ENCODE data around the gene ADARB2. TPM values are rescaled to one million over a fixed set of nuclear protein-coding genes. Genes with fewer than 3 reads are reported as not detected.

Gene ADARB2
- total RNA-seq, 1 donor from 2014 or later = 0.05 TPM

GRCh38 chr10:1413256-1413655 lies 324.1 kb downstream of the ADARB2 start:
- DNase-seq (ENCODE audit: low spot score) = no peak
- H3K27ac Mint-ChIP-seq = no peak overlapping the region
- H3K36me3 Mint-ChIP-seq (ENCODE audit: low read depth) = no peaks in the 10 kb centered on the region
- H3K4me3 Mint-ChIP-seq (ENCODE audit: low read depth) = no peak overlapping the region
- no peaks in the 10 kb centered on the region for H3K4me1 Mint-ChIP-seq (ENCODE audit: low read depth)
- intact Hi-C loops (cut with micrococcal nuclease) = no loop called here
- no peaks in the 10 kb centered on the region for H3K9me3 Mint-ChIP-seq
- H3K27me3 Mint-ChIP-seq (ENCODE audit: low read depth) = peaks cover 6% of the 10 kb centered on the region

- H3K9me3 Mint-ChIP-seq = no peaks in the 10 kb centered on the region
- H3K4me1 Mint-ChIP-seq (ENCODE audit: low read depth) = no peaks in the 10 kb centered on the region
- no peak overlapping the region for H3K27ac Mint-ChIP-seq
- peaks cover 6% of the 10 kb centered on the region for H3K27me3 Mint-ChIP-seq (ENCODE audit: low read depth)
- H3K36me3 Mint-ChIP-seq (ENCODE audit: low read depth) = no peaks in the 10 kb centered on the region
- H3K4me3 Mint-ChIP-seq (ENCODE audit: low read depth) = no peak overlapping the region
- no peak for DNase-seq (ENCODE audit: low spot score)
- intact Hi-C loops (cut with micrococcal nuclease) = no loop called here
These were observed 324.7 kb downstream of the ADARB2 start for GRCh38 chr10:1412531-1413189.

GRCh38 chr10:1411956-1412355 lies 325.4 kb downstream of the ADARB2 start:
- peaks cover 6% of the 10 kb centered on the region for H3K27me3 Mint-ChIP-seq (ENCODE audit: low read depth)
- intact Hi-C loops (cut with micrococcal nuclease) = no loop called here
- H3K36me3 Mint-ChIP-seq (ENCODE audit: low read depth) = no peaks in the 10 kb centered on the region
- H3K4me3 Mint-ChIP-seq (ENCODE audit: low read depth) = no peak overlapping the region
- no peaks in the 10 kb centered on the region for H3K9me3 Mint-ChIP-seq
- H3K4me1 Mint-ChIP-seq (ENCODE audit: low read depth) = no peaks in the 10 kb centered on the region
- DNase-seq (ENCODE audit: low spot score) = no peak
- no peak overlapping the region for H3K27ac Mint-ChIP-seq

- Mint-ChIP-seq H3K27ac (no peak overlapping the region), H3K4me3 (ENCODE audit: low read depth) (no peak overlapping the region), H3K36me3 (ENCODE audit: low read depth) (no peaks in the 10 kb centered on the region), H3K27me3 (ENCODE audit: low read depth) (peaks cover 6% of the 10 kb centered on the region), H3K9me3 (no peaks in the 10 kb centered on the region), H3K4me1 (ENCODE audit: low read depth) (no peaks in the 10 kb centered on the region)
- intact Hi-C loops (cut with micrococcal nuclease) = no loop called here
- no peak for DNase-seq (ENCODE audit: low spot score)
These were observed 325.9 kb downstream of the ADARB2 start for GRCh38 chr10:1411451-1411850.

- no peaks in the 10 kb centered on the region for H3K4me1 Mint-ChIP-seq (ENCODE audit: low read depth)
- DNase-seq (ENCODE audit: low spot score) = no peak
These were observed 326.6 kb downstream of the ADARB2 start for GRCh38 chr10:1410469-1411395.

GRCh38 chr10:1410032-1410431 lies 327.3 kb downstream of the ADARB2 start:
- no peaks in the 10 kb centered on the region for H3K4me1 Mint-ChIP-seq (ENCODE audit: low read depth)
- DNase-seq (ENCODE audit: low spot score) = no peak
- intact Hi-C loops (cut with micrococcal nuclease) = no loop called here

More at GRCh38 chr10:1410469-1411395, 326.6 kb downstream of the ADARB2 start:
- Mint-ChIP-seq H3K27me3 (ENCODE audit: low read depth) (peaks cover 6% of the 10 kb centered on the region), H3K36me3 (ENCODE audit: low read depth) (no peaks in the 10 kb centered on the region), H3K27ac (no peak overlapping the region), H3K4me3 (ENCODE audit: low read depth) (no peak overlapping the region), H3K9me3 (no peaks in the 10 kb centered on the region)
- intact Hi-C loops (cut with micrococcal nuclease) = no loop called here

GRCh38 chr10:1409392-1409791 lies 327.9 kb downstream of the ADARB2 start:
- Mint-ChIP-seq H3K27me3 (ENCODE audit: low read depth) (peaks cover 6% of the 10 kb centered on the region), H3K27ac (no peak overlapping the region), H3K9me3 (no peaks in the 10 kb centered on the region), H3K36me3 (ENCODE audit: low read depth) (no peaks in the 10 kb centered on the region), H3K4me3 (ENCODE audit: low read depth) (no peak overlapping the region), H3K4me1 (ENCODE audit: low read depth) (no peaks in the 10 kb centered on the region)
- intact Hi-C loops (cut with micrococcal nuclease) = no loop called here
- DNase-seq (ENCODE audit: low spot score) = no peak

More at GRCh38 chr10:1410032-1410431, 327.3 kb downstream of the ADARB2 start:
- H3K36me3 Mint-ChIP-seq (ENCODE audit: low read depth) = no peaks in the 10 kb centered on the region
- H3K27ac Mint-ChIP-seq = no peak overlapping the region
- H3K4me3 Mint-ChIP-seq (ENCODE audit: low read depth) = no peak overlapping the region
- H3K27me3 Mint-ChIP-seq (ENCODE audit: low read depth) = peaks cover 6% of the 10 kb centered on the region
- H3K9me3 Mint-ChIP-seq = no peaks in the 10 kb centered on the region

- no peak for DNase-seq (ENCODE audit: low spot score)
- intact Hi-C loops (cut with micrococcal nuclease) = no loop called here
- H3K4me1 Mint-ChIP-seq (ENCODE audit: low read depth) = no peaks in the 10 kb centered on the region
- H3K27me3 Mint-ChIP-seq (ENCODE audit: low read depth) = peaks cover 6% of the 10 kb centered on the region
- no peak overlapping the region for H3K4me3 Mint-ChIP-seq (ENCODE audit: low read depth)
- no peak overlapping the region for H3K27ac Mint-ChIP-seq
- H3K36me3 Mint-ChIP-seq (ENCODE audit: low read depth) = no peaks in the 10 kb centered on the region
- H3K9me3 Mint-ChIP-seq = no peaks in the 10 kb centered on the region
These were observed 328.5 kb downstream of the ADARB2 start for GRCh38 chr10:1408651-1409367.

GRCh38 chr10:1406967-1407945 lies 330.1 kb downstream of the ADARB2 start:
- Mint-ChIP-seq H3K27me3 (ENCODE audit: low read depth) (peaks cover 2% of the 10 kb centered on the region), H3K4me3 (ENCODE audit: low read depth) (no peak overlapping the region), H3K36me3 (ENCODE audit: low read depth) (no peaks in the 10 kb centered on the region), H3K27ac (no peak overlapping the region), H3K4me1 (ENCODE audit: low read depth) (no peaks in the 10 kb centered on the region), H3K9me3 (no peaks in the 10 kb centered on the region)
- DNase-seq (ENCODE audit: low spot score) = no peak
- intact Hi-C loops (cut with micrococcal nuclease) = no loop called here

- Mint-ChIP-seq H3K4me1 (ENCODE audit: low read depth) (no peaks in the 10 kb centered on the region), H3K9me3 (no peaks in the 10 kb centered on the region), H3K4me3 (ENCODE audit: low read depth) (no peak overlapping the region), H3K27ac (no peak overlapping the region), H3K36me3 (ENCODE audit: low read depth) (no peaks in the 10 kb centered on the region), H3K27me3 (ENCODE audit: low read depth) (peaks cover 2% of the 10 kb centered on the region)
- DNase-seq (ENCODE audit: low spot score) = no peak
- intact Hi-C loops (cut with micrococcal nuclease) = no loop called here
These were observed 331.0 kb downstream of the ADARB2 start for GRCh38 chr10:1406132-1406966.

Measured in activated T-helper 2 cell treated with anti-CD3 and anti-CD28 coated beads, Interferon-gamma antibody, Interleukin-2, Interleukin-4, amounts not matched to agents 10 μg/mL and 5 μg/mL and 100 μg/mL, durations not matched to agents 14 hours and 24 hours and 36 hours (primary cell).